AG04449 (cell line): Measurements from ENCODE around the gene INTS2.

Experiments
- CTCF ChIA-PET: fragments of 350-600 bp; formaldehyde crosslinking; extraction: SDS; loops from one replicate; lab custom pipeline; 2021; ENCODE audit warnings: antibody characterized with exemption; lab: Yijun Ruan, JAX
- POLR2A ChIA-PET: fragments of 400-600, 350-600 bp; formaldehyde crosslinking; extraction: SDS; loops from one replicate; lab custom pipeline; 2020; ENCODE audit warnings: antibody characterized with exemption, inconsistent platforms; lab: Yijun Ruan, JAX
- DNase-seq: peaks from one replicate; pipeline ENCODE4 v3.0.0-alpha.2; 2010; ENCODE audit warnings: low read depth, low spot score
- H3K4me3 ChIP-seq: 2 replicates; pipeline ENCODE4 v1.5.1; 2011; ENCODE audit warnings: low read depth, mild to moderate bottlenecking, control low read depth, low read length
- CTCF ChIP-seq: IDR thresholded peaks from one replicate; pipeline ENCODE4 v1.5.1; 2011; ENCODE audit warnings: mild to moderate bottlenecking, moderate library complexity, low read length, control low read depth, inconsistent platforms; ENCODE audit not compliant: insufficient read depth; ENCODE audit errors: missing control alignments

The INTS2 gene

GRCh38 chr17:61849674-61850073 lies 78.1 kb downstream of the INTS2 start:
- no peak for DNase-seq
- CTCF ChIA-PET: interaction anchor here (0.8 to 1.2 kb wide), 2 partner anchors 13 to 214 kb away, joined by 3 read pairs; no protein-coding TSS in a partner anchor
- POLR2A ChIA-PET: no interaction called here
- TF ChIP-seq CTCF: no peak
- H3K4me3 ChIP-seq: no peak overlapping the region

- no peak for DNase-seq
- ChIA-PET POLR2A (no interaction called here), CTCF (interaction anchor here (0.8 to 1.2 kb wide), 2 partner anchors 12 to 214 kb away, joined by 3 read pairs; no protein-coding TSS in a partner anchor)
Measured at GRCh38 chr17:61848896-61849295, 78.9 kb downstream of the INTS2 start.

GRCh38 chr17:61848247-61848646 lies 79.5 kb downstream of the INTS2 start:
- ChIA-PET POLR2A (no interaction called here), CTCF (interaction anchor here (1.2 kb wide), 1 partner anchor 11 kb away, joined by 3 read pairs; no protein-coding TSS in a partner anchor)
- no peak for DNase-seq
- H3K4me3 ChIP-seq: no peak overlapping the region
- TF ChIP-seq CTCF: no peak

More at GRCh38 chr17:61848896-61849295, 78.9 kb downstream of the INTS2 start:
- no peak overlapping the region for H3K4me3 ChIP-seq
- TF ChIP-seq CTCF: no peak

- H3K4me3 ChIP-seq: no peak overlapping the region
- no peak for TF ChIP-seq CTCF
- POLR2A ChIA-PET: no interaction called here
- DNase-seq: no peak
- CTCF ChIA-PET: no interaction called here
Measured at GRCh38 chr17:61847659-61848058, 80.1 kb downstream of the INTS2 start.

- POLR2A ChIA-PET: no interaction called here
- H3K4me3 ChIP-seq: no peak overlapping the region
- no peak for TF ChIP-seq CTCF
- no peak for DNase-seq
- CTCF ChIA-PET: no interaction called here
Measured at GRCh38 chr17:61846761-61847375, 80.9 kb downstream of the INTS2 start.

GRCh38 chr17:61846088-61846487 lies 81.7 kb downstream of the INTS2 start:
- CTCF ChIA-PET: interaction anchor here (4.1 kb wide), 1 partner anchor 210 kb away, joined by 37 read pairs; no protein-coding TSS in a partner anchor

More at GRCh38 chr17:61846088-61846487, 81.7 kb downstream of the INTS2 start:
- no peak overlapping the region for H3K4me3 ChIP-seq
- no peak for DNase-seq
- POLR2A ChIA-PET: no interaction called here
- TF ChIP-seq CTCF: no peak
